Karpas-422 (cell line): ENCODE data around the gene ARHGEF28. TPM values are rescaled to one million over a fixed set of nuclear protein-coding genes. Genes with fewer than 3 reads are reported as not detected.

Experiments used
- DNase-seq: peaks from one replicate; pipeline ENCODE4 v3.0.0-alpha.2; 2015
- H2AFZ ChIP-seq: fragments of 200-600 bp; sonication (generic); 2 replicates; pipeline ENCODE4 v1.6.1; 2014; ENCODE audit warnings: antibody characterized with exemption, low read length, mixed read lengths
- H3K27ac ChIP-seq: fragments of 200-600 bp; sonication (generic); 2 replicates; pipeline ENCODE4 v1.5.1; 2014; ENCODE audit warnings: mild to moderate bottlenecking, low read length, moderate library complexity
- H3K27me3 ChIP-seq: fragments of 200-600 bp; sonication (generic); 2 replicates; pipeline ENCODE4 v1.6.1; 2014; ENCODE audit warnings: low read length, mixed read lengths
- H3K36me3 ChIP-seq: fragments of 200-600 bp; sonication (generic); 2 replicates; pipeline ENCODE4 v1.6.1; 2014; ENCODE audit warnings: low read length, mixed read lengths; ENCODE audit not compliant: insufficient read depth
- H3K4me1 ChIP-seq: fragments of 200-600 bp; sonication (generic); 2 replicates; pipeline ENCODE4 v1.6.1; 2014; ENCODE audit warnings: mild to moderate bottlenecking, low read length, mixed read lengths
- H3K4me2 ChIP-seq: fragments of 200-600 bp; sonication (generic); 2 replicates; pipeline ENCODE4 v1.6.1; 2014; ENCODE audit warnings: low read length, low read depth, mild to moderate bottlenecking; ENCODE audit not compliant: poor library complexity, severe bottlenecking
- H3K4me3 ChIP-seq: fragments of 200-600 bp; sonication (generic); 2 replicates; pipeline ENCODE4 v1.5.1; 2014; ENCODE audit warnings: mild to moderate bottlenecking, antibody characterized with exemption, low read length, mixed read lengths
- H3K79me2 ChIP-seq: fragments of 200-600 bp; sonication (generic); 2 replicates; pipeline ENCODE4 v1.6.1; 2014; ENCODE audit warnings: mild to moderate bottlenecking, low read length, mixed read lengths
- H3K9ac ChIP-seq: fragments of 200-600 bp; sonication (generic); 2 replicates; pipeline ENCODE4 v1.6.0; 2014; ENCODE audit warnings: low read length
- H3K9me2 ChIP-seq: fragments of 200-600 bp; sonication (generic), shearing (Covaris generic); replicated peaks from 2 replicates; pipeline ENCODE4 v1.6.0; 2014; ENCODE audit warnings: mild to moderate bottlenecking, low read length, moderate library complexity; ENCODE audit not compliant: insufficient read depth
- H3K9me3 ChIP-seq: fragments of 300-700, 200-600 bp; sonication (generic); 2 replicates; pipeline ENCODE4 v1.6.1; 2014; ENCODE audit warnings: low read length, mixed read lengths
- H4K20me1 ChIP-seq: fragments of 200-600 bp; sonication (generic); 2 replicates; pipeline ENCODE4 v1.6.1; 2014; ENCODE audit warnings: mild to moderate bottlenecking, antibody characterized with exemption, low read length, low read depth; ENCODE audit not compliant: insufficient read depth
- total RNA-seq: library from RNA; depleted of rRNA; stranded (reverse); fragments of >200 nt; shearing (Covaris generic); gene quantifications from 2 replicates; pipeline ENCODE4 v1.2.3, GENCODE V29; 2014; ENCODE audit warnings: low replicate concordance

Gene ARHGEF28
- total RNA-seq, 1 experiment from 2014 or later = not detected

- Histone ChIP-seq H3K9me2 (no peaks in the 10 kb centered on the region), H3K9me3 (no peaks in the 10 kb centered on the region), H4K20me1 (no peaks in the 10 kb centered on the region), H3K9ac (no peak overlapping the region), H3K79me2 (no peaks in the 10 kb centered on the region), H3K4me1 (no peaks in the 10 kb centered on the region), H3K4me3 (no peak overlapping the region), H3K36me3 (no peaks in the 10 kb centered on the region), H3K27me3 (no peaks in the 10 kb centered on the region), H3K27ac (no peak overlapping the region), H2AFZ (no peak overlapping the region), H3K4me2 (no peak overlapping the region)
- DNase-seq = no peak
These were observed 342.7 kb downstream of the ARHGEF28 start for GRCh38 chr5:73968729-73969128.

- Histone ChIP-seq H3K27ac (no peak overlapping the region), H3K4me1 (no peaks in the 10 kb centered on the region), H3K9me3 (no peaks in the 10 kb centered on the region), H3K36me3 (no peaks in the 10 kb centered on the region), H3K4me2 (no peak overlapping the region), H3K79me2 (no peaks in the 10 kb centered on the region), H3K9ac (no peak overlapping the region), H2AFZ (no peak overlapping the region), H3K27me3 (no peaks in the 10 kb centered on the region), H3K9me2 (no peaks in the 10 kb centered on the region), H3K4me3 (no peak overlapping the region), H4K20me1 (no peaks in the 10 kb centered on the region)
- no peak for DNase-seq
These were observed 343.4 kb downstream of the ARHGEF28 start for GRCh38 chr5:73969195-73970036.

GRCh38 chr5:73971326-73971725 lies 345.3 kb downstream of the ARHGEF28 start:
- Histone ChIP-seq H3K79me2 (no peaks in the 10 kb centered on the region), H2AFZ (no peak overlapping the region), H3K4me3 (no peak overlapping the region), H3K9ac (no peak overlapping the region), H4K20me1 (no peaks in the 10 kb centered on the region), H3K4me1 (no peaks in the 10 kb centered on the region), H3K9me2 (no peaks in the 10 kb centered on the region), H3K4me2 (no peak overlapping the region), H3K9me3 (no peaks in the 10 kb centered on the region), H3K36me3 (no peaks in the 10 kb centered on the region), H3K27ac (no peak overlapping the region), H3K27me3 (no peaks in the 10 kb centered on the region)
- DNase-seq = no peak

GRCh38 chr5:73973135-73973534 lies 347.1 kb downstream of the ARHGEF28 start:
- Histone ChIP-seq H3K9ac (no peak overlapping the region), H3K27me3 (no peaks in the 10 kb centered on the region), H3K36me3 (no peaks in the 10 kb centered on the region), H4K20me1 (no peaks in the 10 kb centered on the region), H3K79me2 (no peaks in the 10 kb centered on the region), H3K9me2 (no peaks in the 10 kb centered on the region), H3K4me3 (no peak overlapping the region), H3K9me3 (no peaks in the 10 kb centered on the region), H3K4me1 (no peaks in the 10 kb centered on the region), H3K4me2 (no peak overlapping the region), H3K27ac (no peak overlapping the region), H2AFZ (no peak overlapping the region)
- DNase-seq = no peak

GRCh38 chr5:73974871-73975360 lies 348.9 kb downstream of the ARHGEF28 start:
- Histone ChIP-seq H3K79me2 (no peaks in the 10 kb centered on the region), H3K27ac (no peak overlapping the region), H3K9ac (no peak overlapping the region), H3K4me3 (no peak overlapping the region), H3K36me3 (no peaks in the 10 kb centered on the region), H3K4me1 (no peaks in the 10 kb centered on the region), H3K27me3 (no peaks in the 10 kb centered on the region), H4K20me1 (no peaks in the 10 kb centered on the region), H3K4me2 (no peak overlapping the region), H3K9me2 (no peaks in the 10 kb centered on the region), H2AFZ (no peak overlapping the region), H3K9me3 (no peaks in the 10 kb centered on the region)
- DNase-seq = no peak

GRCh38 chr5:73975845-73976244 lies 349.8 kb downstream of the ARHGEF28 start:
- H3K36me3 ChIP-seq = no peaks in the 10 kb centered on the region
- no peak overlapping the region for H2AFZ ChIP-seq
- no peaks in the 10 kb centered on the region for H4K20me1 ChIP-seq
- no peaks in the 10 kb centered on the region for H3K4me1 ChIP-seq
- H3K9me3 ChIP-seq = no peaks in the 10 kb centered on the region
- no peak overlapping the region for H3K9ac ChIP-seq
- no peaks in the 10 kb centered on the region for H3K79me2 ChIP-seq
- no peak overlapping the region for H3K27ac ChIP-seq
- no peak overlapping the region for H3K4me3 ChIP-seq
- H3K27me3 ChIP-seq = no peaks in the 10 kb centered on the region
- no peaks in the 10 kb centered on the region for H3K9me2 ChIP-seq
- no peak overlapping the region for H3K4me2 ChIP-seq
- no peak for DNase-seq

GRCh38 chr5:73977146-73977545 lies 351.1 kb downstream of the ARHGEF28 start:
- H4K20me1 ChIP-seq = no peaks in the 10 kb centered on the region
- no peaks in the 10 kb centered on the region for H3K27me3 ChIP-seq
- H3K9me3 ChIP-seq = no peaks in the 10 kb centered on the region
- H3K4me2 ChIP-seq = no peak overlapping the region
- H3K4me1 ChIP-seq = no peaks in the 10 kb centered on the region
- H3K9ac ChIP-seq = no peak overlapping the region
- no peaks in the 10 kb centered on the region for H3K79me2 ChIP-seq
- no peaks in the 10 kb centered on the region for H3K36me3 ChIP-seq
- no peak overlapping the region for H2AFZ ChIP-seq
- no peak overlapping the region for H3K4me3 ChIP-seq
- H3K27ac ChIP-seq = no peak overlapping the region
- no peak for DNase-seq
- no peaks in the 10 kb centered on the region for H3K9me2 ChIP-seq

- Histone ChIP-seq H3K9me3 (no peaks in the 10 kb centered on the region), H3K4me3 (no peak overlapping the region), H3K9me2 (no peaks in the 10 kb centered on the region), H3K36me3 (no peaks in the 10 kb centered on the region), H2AFZ (no peak overlapping the region), H3K4me1 (no peaks in the 10 kb centered on the region), H3K79me2 (no peaks in the 10 kb centered on the region), H3K27me3 (no peaks in the 10 kb centered on the region), H3K27ac (no peak overlapping the region), H4K20me1 (no peaks in the 10 kb centered on the region), H3K4me2 (no peak overlapping the region), H3K9ac (no peak overlapping the region)
- no peak for DNase-seq
These were observed 353.3 kb downstream of the ARHGEF28 start for GRCh38 chr5:73979321-73979720.
